NCI-H1105 (cell line): ENCODE data around the gene SEMA3G.

ENCODE experiments used
- DNase-seq: peaks from one replicate; lab custom pipeline; 2025; lab: John Stamatoyannopoulos, UW

Gene SEMA3G

GRCh38 chr3:52394751-52395502 is 50.0 kb downstream of the SEMA3G start:
- DNase-seq = no peak

- no peak for DNase-seq
Observed at GRCh38 chr3:52393959-52394670, 50.8 kb downstream of the SEMA3G start.

- no peak for DNase-seq
Observed at GRCh38 chr3:52393131-52393807, 51.6 kb downstream of the SEMA3G start.

- DNase-seq = no peak
Observed at GRCh38 chr3:52392216-52392930, 52.5 kb downstream of the SEMA3G start.

- no peak for DNase-seq
Observed at GRCh38 chr3:52391096-52391495, 53.8 kb downstream of the SEMA3G start.

- no peak for DNase-seq
Observed at GRCh38 chr3:52388933-52389332, 56.0 kb downstream of the SEMA3G start.

GRCh38 chr3:52388348-52388821 is 56.5 kb downstream of the SEMA3G start:
- no peak for DNase-seq

- DNase-seq = no peak
Observed at GRCh38 chr3:52387481-52387880, 57.4 kb downstream of the SEMA3G start.

- DNase-seq = no peak
Observed at GRCh38 chr3:52385157-52385556, 59.7 kb downstream of the SEMA3G start.

- no peak for DNase-seq
Observed at GRCh38 chr3:52384019-52384761, 60.7 kb downstream of the SEMA3G start.

GRCh38 chr3:52383446-52383845 is 61.5 kb downstream of the SEMA3G start:
- no peak for DNase-seq
